Upper lobe of left lung (tissue), 6 donors: Measurements from ENCODE around the gene IDH1. TPM values are rescaled to one million over a fixed set of nuclear protein-coding genes. Genes with fewer than 3 reads are reported as not detected.

Experiments used
- ATAC-seq, 2 donors: fragments of 200-7000 bp; cut with Tn5 transposase; one replicate each; pipeline ENCODE4 v1.9.1; 2022; ENCODE audit warnings: mild to moderate bottlenecking in 2 of 2, moderate library complexity in 2 of 2; ENCODE audit not compliant: low FRiP score in 2 of 2
- DNase-seq, 2 donors: peaks; one replicate each; pipeline ENCODE4 v3.0.0-alpha.2; 2019 to 2020
- H3K27ac ChIP-seq, 4 donors: fragments of 200-600 bp; sonication (generic); one replicate each; pipeline ENCODE4 v1.5.1; 2016 to 2019
- H3K27me3 ChIP-seq, 4 donors: fragments of 200-600 bp; sonication (generic); one replicate each; pipeline ENCODE4 v1.5.1; 2017 to 2019
- H3K36me3 ChIP-seq, 4 donors: fragments of 200-600 bp; sonication (generic); one replicate each; pipeline ENCODE4 v1.5.1; 2016 to 2019
- H3K4me1 ChIP-seq, 4 donors: fragments of 200-600 bp; sonication (generic); one replicate each; pipeline ENCODE4 v1.5.1; 2018 to 2019
- H3K4me3 ChIP-seq, 4 donors: fragments of 200-600 bp; sonication (generic); one replicate each; pipeline ENCODE4 v1.5.1; 2017 to 2019; ENCODE audit warnings: mild to moderate bottlenecking in 2 of 4, moderate library complexity in 1 of 4
- H3K9me3 ChIP-seq, 4 donors: fragments of 200-600 bp; sonication (generic); one replicate each; pipeline ENCODE4 v1.5.1; 2018 to 2019
- EP300 ChIP-seq, 4 donors: sonication (generic); formaldehyde crosslinking; IDR thresholded peaks; one replicate each; pipeline ENCODE4 v1.5.1; 2017; ENCODE audit warnings: antibody characterized with exemption in 4 of 4, control low read depth in 2 of 4
- POLR2A ChIP-seq, 4 donors: fragments of 450-650 bp; IDR thresholded peaks; one replicate each; pipeline ENCODE4 v1.5.1; 2016 to 2017; ENCODE audit warnings: antibody characterized with exemption in 4 of 4, mild to moderate bottlenecking in 2 of 4
- POLR2AphosphoS5 ChIP-seq, 2 donors: sonication (generic); formaldehyde crosslinking; IDR thresholded peaks; one replicate each; pipeline ENCODE4 v1.5.1; 2017; ENCODE audit warnings: antibody characterized with exemption in 2 of 2
- WGBS, 2 donors: methylation state at CpG; one replicate each; pipeline ENCODE4 v1.1.5; 2017 to 2018; 5-methylcytosine and 5-hydroxymethylcytosine counted together
- total RNA-seq, 6 donors: library from RNA; depleted of rRNA in 4 of 6; stranded (reverse); fragments of >200 nt in 4 of 6; gene quantifications; one replicate each; pipeline versions ENCODE4 v1.1.0 to v1.2.1, GENCODE V29; 2016 to 2021
- TF ChIP-seq, protein P1 (sequence below), 6 experiments: fragments of 450-650 bp in 4 of 6; fragments of 200-600 bp in 2 of 6; sonication (generic) in 2 of 6; IDR thresholded peaks; one replicate each; pipeline ENCODE4 v1.5.1; 2016 to 2019; ENCODE audit warnings: antibody characterized with exemption in 6 of 6
- donor health status: DM: no; HTN: no; CAD: no; lungs with moderate emphysema.
- donor health status: DM: no; HTN: yes; CAD: no; lungs with severe emphysema.

IDH1 gene
- total RNA-seq, 6 donors from 2014 or later, result 44.5 to 148 (median 89.6) TPM

DNA sequence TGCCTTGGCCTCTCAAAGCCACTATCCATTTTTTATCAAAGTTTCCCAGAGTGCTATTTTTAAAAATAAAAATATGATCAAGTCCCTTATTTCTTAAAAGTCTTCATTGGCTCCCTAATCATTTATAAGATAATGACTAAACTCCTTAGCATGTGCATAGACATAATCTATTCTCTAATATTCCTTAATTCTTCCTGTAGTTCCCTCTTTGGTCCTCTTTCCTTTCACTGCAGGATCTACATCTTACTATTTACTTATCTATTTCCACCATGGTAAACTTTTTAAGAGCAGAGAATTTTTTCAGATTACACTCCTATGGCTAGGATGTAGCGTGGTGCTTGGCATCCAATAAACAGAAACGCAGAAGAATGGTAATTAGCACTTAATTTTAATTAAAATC lies 19.0 kb downstream of the IDH1 start:
- WGBS, 2 donors, result 71 to 82% methylated on average over 2 of the region's 2 CpGs
- ATAC-seq (no peak), DNase-seq (no peak)
- Histone ChIP-seq H3K4me3 (no peak overlapping the region), H3K4me1 (no peaks in the 10 kb centered on the region), H3K27me3 (no peaks in the 10 kb centered on the region), H3K36me3 (peaks cover 11 to 41% (median 28%) of the 10 kb centered on the region in 4 donors), H3K27ac (no peak overlapping the region), H3K9me3 (peaks cover 0 to 7% (median 2%) of the 10 kb centered on the region in 4 donors)
- TF ChIP-seq POLR2AphosphoS5 (IDR thresholded peaks at IDR 0.05), result no peak
- no peak for TF ChIP-seq POLR2A (IDR thresholded peaks at IDR 0.05)
- TF ChIP-seq, protein P1, sequence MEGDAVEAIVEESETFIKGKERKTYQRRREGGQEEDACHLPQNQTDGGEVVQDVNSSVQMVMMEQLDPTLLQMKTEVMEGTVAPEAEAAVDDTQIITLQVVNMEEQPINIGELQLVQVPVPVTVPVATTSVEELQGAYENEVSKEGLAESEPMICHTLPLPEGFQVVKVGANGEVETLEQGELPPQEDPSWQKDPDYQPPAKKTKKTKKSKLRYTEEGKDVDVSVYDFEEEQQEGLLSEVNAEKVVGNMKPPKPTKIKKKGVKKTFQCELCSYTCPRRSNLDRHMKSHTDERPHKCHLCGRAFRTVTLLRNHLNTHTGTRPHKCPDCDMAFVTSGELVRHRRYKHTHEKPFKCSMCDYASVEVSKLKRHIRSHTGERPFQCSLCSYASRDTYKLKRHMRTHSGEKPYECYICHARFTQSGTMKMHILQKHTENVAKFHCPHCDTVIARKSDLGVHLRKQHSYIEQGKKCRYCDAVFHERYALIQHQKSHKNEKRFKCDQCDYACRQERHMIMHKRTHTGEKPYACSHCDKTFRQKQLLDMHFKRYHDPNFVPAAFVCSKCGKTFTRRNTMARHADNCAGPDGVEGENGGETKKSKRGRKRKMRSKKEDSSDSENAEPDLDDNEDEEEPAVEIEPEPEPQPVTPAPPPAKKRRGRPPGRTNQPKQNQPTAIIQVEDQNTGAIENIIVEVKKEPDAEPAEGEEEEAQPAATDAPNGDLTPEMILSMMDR (IDR thresholded peaks at IDR 0.05), result no peak
- TF ChIP-seq EP300 (IDR thresholded peaks at IDR 0.05), result no peak

DNA sequence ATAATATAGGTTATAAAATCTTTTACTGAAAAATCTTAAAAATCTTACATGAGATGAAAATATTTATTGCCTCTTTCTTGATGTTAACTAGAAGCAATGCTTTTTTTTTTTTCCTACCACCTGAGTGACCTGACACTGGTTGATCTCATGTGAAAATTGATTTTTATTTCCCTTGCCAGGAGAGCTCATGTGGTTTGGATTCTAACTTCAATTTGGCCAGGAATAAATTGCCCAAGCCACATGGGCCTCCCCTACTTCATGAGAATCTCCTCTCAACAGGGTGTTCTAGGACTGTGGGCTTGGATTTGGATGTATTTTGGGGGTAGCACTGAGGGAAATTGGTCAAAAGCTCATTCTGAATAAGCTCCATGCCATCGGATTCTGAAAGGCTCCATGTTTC lies 20.1 kb downstream of the IDH1 start:
- 91 to 92% methylated on average over 1 of the region's 1 CpG for WGBS, 2 donors
- Histone ChIP-seq H3K27me3 (no peaks in the 10 kb centered on the region), H3K4me3 (no peak overlapping the region), H3K9me3 (peaks cover 0 to 7% (median 2%) of the 10 kb centered on the region in 4 donors), H3K27ac (no peak overlapping the region), H3K4me1 (no peaks in the 10 kb centered on the region), H3K36me3 (peaks cover 11 to 37% (median 21%) of the 10 kb centered on the region in 4 donors)
- DNase-seq, result no peak
- ATAC-seq, result no peak
- TF ChIP-seq, protein P1 (IDR thresholded peaks at IDR 0.05), result no peak
- TF ChIP-seq POLR2A (IDR thresholded peaks at IDR 0.05) (no peak), POLR2AphosphoS5 (IDR thresholded peaks at IDR 0.05) (no peak), EP300 (IDR thresholded peaks at IDR 0.05) (no peak)

DNA sequence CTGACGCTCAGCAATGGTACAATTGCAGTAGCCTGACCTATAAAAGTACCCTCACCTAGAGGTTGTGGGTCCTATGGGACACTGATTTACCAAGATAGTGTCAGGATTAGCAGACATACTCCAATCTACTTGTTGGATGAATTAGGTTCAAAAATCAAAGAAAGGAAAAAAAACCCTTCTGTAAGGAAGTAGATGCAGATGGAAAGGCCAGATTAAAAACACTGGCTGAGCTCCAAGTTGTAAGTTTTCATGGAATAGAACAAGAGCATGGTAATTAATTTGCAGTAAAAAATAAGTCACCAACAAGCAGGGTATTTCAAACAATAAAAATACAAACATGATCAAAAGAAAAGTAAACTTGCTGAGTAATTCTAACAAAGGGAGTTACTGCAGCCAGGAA lies 26.4 kb downstream of the IDH1 start:
- peaks cover 0 to 7% (median 2%) of the 10 kb centered on the region in 4 donors for H3K9me3 ChIP-seq
- WGBS, 2 donors, result 29 to 63% methylated on average over 1 of the region's 1 CpG
- ATAC-seq (no peak), DNase-seq (no peak)
- no peaks in the 10 kb centered on the region for H3K27me3 ChIP-seq
- no peak overlapping the region for H3K4me3 ChIP-seq
- H3K4me1 ChIP-seq, result peaks cover 0 to 3% (median 0%) of the 10 kb centered on the region in 4 donors
- no peak overlapping the region for H3K27ac ChIP-seq
- TF ChIP-seq POLR2A (IDR thresholded peaks at IDR 0.05), result no peak
- no peak for TF ChIP-seq POLR2AphosphoS5 (IDR thresholded peaks at IDR 0.05)
- no peaks in the 10 kb centered on the region for H3K36me3 ChIP-seq

DNA sequence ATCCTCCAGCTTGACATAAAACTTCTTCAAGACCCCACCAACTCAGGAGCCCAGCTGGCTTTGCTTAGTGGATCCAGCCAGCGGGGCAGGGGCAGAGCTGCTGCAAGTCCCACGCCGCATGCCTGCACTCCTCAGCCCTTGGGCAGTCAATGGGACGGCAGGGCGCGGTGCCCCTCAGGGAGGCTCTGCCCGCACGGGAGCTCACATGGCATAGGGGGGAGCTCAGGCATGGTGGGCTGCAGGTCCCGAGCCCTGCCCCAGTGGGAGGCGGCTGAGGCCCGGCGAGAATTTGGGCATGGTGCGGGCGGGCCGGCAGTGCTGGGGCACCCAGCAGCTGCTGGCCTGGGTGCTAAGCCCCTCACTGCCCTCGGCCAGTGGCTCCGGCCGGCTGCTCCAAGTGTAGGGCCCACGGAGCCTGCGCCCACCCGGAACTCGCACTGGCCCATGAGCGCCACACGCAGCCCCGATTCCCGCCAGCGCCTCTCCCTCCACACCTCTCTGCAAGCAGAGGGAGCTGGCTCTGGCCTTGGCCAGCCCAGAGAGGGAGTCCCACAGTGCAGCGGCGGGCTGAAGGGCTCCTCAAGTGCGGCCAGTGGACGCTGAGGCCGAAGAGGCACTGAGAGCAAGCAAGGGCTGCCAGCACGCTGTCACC lies 27.2 kb downstream of the IDH1 start:
- TF ChIP-seq, protein P1 (IDR thresholded peaks at IDR 0.05), result no peak
- TF ChIP-seq POLR2A (IDR thresholded peaks at IDR 0.05) (no peak), POLR2AphosphoS5 (IDR thresholded peaks at IDR 0.05) (no peak), EP300 (IDR thresholded peaks at IDR 0.05) (no peak)
- no peaks in the 10 kb centered on the region for H3K36me3 ChIP-seq
- H3K4me1 ChIP-seq, result peaks cover 0 to 3% (median 0%) of the 10 kb centered on the region in 4 donors
- no peak overlapping the region for H3K27ac ChIP-seq
- no peaks in the 10 kb centered on the region for H3K27me3 ChIP-seq
- 95% methylated on average over 4 to 22 of the region's 33 CpGs for WGBS, 2 donors
- ATAC-seq (peak; percentile 23 to 40), DNase-seq (peak in 1 of 2 donors; percentile 72)
- no peak overlapping the region for H3K4me3 ChIP-seq
- peaks cover 0 to 7% (median 2%) of the 10 kb centered on the region in 4 donors for H3K9me3 ChIP-seq

DNA sequence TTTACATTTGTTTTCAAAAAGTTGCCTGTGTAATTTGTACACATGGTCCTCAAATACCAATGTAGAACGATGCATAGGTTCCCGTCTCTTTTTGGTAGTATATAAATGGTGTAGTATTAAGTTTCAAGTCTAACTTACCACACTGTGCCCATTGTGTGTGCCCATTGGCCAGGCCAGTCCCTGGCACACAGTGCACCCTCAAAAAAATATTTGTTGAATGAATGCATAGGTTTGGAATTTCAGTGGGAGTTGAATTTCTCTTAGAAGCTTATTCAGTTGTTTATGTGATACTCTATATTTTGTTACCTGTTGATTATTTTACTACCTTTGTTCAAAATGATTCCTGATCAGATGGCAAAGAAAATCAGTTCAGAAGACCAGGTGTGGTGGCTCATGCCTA lies 30.1 kb downstream of the IDH1 start:
- no peak overlapping the region for H3K27ac ChIP-seq
- 75 to 91% methylated on average over 2 of the region's 2 CpGs for WGBS, 2 donors
- no peak for DNase-seq
- TF ChIP-seq POLR2A (IDR thresholded peaks at IDR 0.05) (no peak), EP300 (IDR thresholded peaks at IDR 0.05) (no peak), POLR2AphosphoS5 (IDR thresholded peaks at IDR 0.05) (no peak)
- TF ChIP-seq, protein P1 (IDR thresholded peaks at IDR 0.05), result no peak
- no peaks in the 10 kb centered on the region for H3K9me3 ChIP-seq
- no peaks in the 10 kb centered on the region for H3K36me3 ChIP-seq
- no peak for ATAC-seq
- peaks cover 0 to 3% (median 0%) of the 10 kb centered on the region in 4 donors for H3K4me1 ChIP-seq
- no peak overlapping the region for H3K4me3 ChIP-seq
- H3K27me3 ChIP-seq, result no peaks in the 10 kb centered on the region
